ENCODE data around the gene KCNQ1OT1.

KCNQ1OT1 gene

DNA sequence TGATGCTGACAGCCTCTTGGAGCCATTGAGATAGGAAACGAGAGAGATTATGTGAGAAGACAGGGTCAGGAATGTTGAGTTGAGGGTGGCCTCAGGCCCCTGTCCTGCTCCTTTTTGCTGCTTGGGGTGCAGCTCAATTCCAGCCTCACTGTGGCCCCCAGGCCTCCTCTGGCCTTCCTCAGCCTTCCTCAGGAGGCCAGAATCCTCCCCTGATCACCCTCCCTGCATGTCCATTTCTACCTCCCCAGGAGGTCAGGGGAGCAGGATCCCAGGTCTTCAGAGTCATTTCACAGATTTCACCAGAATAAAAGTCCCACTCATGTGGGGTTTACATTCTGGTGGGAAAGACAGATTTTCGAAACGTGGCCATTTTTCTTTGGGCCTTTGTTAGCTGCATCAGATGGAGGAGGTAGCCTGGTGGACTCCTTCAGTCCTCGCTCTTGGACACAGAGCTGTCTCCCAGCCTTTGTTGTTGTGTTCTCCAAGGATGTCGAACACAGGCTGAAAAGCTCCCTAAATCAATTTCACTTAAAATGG, 2.2 kb upstream of the KCNQ1OT1 start:
- no peak for DNase-seq

DNA sequence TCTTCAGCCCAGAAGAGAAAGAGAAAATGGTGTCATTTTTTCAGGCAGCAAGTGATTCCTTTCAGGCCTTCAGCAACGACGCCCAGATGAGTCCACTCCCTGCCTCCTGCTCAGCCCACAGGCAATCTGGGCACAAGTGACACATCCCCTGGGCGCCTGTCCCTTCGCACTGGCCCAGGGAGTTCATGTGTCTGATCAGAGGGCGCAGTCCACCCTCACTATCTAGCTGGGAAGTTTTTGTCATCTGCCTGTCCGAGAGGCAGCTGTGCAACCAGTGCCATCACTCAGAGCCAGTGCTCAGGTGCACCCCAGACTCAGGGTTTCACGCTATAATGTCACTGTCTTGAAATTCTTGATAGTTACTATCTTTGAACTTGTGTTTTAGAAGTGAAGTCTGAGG, 1.4 kb upstream of the KCNQ1OT1 start:
- DNase-seq = no peak

DNA sequence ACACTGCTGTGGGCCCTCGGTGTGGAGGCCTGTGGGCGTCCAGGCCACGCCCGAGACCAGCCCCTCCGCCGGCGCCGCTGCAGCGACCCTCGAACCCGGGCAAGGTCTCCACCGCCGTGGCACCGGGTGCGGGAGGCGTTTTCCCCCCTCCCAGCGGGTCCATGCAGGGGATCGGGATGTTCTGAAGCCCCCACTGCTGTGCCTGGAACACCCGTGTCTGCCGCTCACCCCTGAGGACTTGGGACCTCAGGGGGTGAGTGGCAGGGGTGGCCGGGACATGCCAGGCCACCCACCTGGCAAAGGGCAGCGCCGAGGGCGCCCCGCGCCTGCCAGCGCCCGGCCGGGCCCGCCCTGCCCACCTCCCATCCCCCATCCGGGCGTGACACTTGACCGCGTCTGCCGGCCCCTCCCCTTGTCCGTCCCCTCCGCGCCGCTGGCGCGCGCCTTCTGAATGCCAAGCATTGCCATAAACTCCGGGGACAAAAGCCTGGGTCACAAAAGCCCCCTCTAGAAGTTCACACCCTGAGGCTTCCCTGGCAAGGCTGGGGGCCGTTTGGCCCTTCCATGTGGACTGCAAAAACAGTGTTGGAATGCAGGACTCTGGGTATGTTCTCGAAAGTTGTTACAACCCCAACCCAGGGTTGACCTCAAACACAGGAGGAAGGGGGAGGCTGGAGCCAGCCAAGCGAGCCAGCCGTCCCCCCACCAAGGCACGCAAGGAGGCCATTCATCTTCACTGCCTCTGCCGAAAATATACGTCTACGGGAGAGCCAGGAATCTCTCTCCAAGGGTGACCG, 819 bp upstream of the KCNQ1OT1 start:
- DNase-seq = no peak

DNA sequence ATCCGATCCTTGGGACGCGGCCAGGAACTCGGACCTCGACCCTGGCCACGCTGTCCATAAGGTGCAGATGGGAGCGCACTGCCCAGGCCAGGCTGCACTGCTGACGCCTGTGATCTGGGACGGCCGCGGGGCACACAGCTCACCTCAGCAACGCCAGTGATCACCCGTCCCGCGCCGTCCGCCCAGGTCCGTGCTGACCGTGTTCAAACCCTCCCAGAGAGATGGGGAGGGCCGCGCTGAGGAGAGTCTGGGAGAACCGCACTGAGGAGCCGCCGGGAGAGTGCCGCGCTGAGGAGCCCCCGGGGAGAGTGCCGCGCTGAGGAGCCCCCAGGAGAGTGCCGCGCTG, 636 bp downstream of the KCNQ1OT1 start:
- DNase-seq = no peak

DNA sequence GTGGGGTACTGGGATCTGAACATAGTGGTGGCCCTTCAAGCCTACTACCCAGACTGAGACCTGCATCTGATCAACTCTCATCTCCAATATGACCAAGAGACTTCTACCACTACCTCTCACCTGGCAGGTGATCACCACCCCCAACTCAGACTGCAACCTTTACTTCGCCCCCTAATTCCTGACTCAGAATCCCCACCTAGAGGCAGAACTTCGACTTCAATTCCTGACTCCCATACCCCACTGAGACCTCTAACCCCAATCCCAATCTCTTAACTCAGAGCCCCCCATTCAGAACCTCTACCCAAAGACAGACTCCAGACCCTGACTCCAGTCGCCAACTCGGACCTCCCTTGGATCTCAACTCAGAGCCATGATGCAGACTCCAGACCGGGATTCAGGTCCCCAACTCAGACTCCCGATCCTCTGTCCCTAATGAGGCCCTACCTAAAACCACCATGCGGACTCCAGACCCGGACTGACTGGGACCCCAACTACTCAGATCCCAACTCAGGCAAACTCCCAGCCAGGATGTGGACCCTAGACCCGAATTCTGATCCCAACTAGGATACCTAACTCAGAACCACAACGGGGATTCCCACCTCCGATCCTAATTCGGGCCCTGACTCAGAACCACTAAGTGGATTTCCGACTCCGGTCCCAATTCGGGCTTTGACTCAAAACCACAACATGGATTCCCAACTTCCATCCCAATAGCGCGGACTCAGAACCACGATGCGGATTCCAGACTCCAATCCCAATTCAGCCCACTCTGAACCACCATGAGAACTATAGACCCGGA, 1.2 kb downstream of the KCNQ1OT1 start:
- no peak for DNase-seq

DNA sequence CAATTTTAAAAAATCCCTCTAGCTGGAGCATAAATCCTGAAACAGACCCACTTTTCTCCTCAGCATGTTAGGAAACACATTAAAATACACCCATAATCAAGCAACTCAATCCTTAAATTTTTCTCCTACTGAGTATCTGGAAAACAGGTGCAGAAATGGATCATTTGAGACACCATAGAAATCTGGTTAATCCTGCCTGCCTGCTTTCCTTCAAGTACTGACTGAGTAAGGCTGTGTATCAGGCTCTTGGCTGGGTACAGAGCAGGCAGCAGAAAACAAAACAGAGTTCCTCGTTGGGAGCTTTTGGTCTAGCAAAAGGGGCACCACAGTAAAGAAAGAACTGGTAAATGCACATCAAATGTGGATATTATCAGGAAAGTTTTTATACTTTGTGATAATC, 1.9 kb downstream of the KCNQ1OT1 start:
- DNase-seq = no peak

DNA sequence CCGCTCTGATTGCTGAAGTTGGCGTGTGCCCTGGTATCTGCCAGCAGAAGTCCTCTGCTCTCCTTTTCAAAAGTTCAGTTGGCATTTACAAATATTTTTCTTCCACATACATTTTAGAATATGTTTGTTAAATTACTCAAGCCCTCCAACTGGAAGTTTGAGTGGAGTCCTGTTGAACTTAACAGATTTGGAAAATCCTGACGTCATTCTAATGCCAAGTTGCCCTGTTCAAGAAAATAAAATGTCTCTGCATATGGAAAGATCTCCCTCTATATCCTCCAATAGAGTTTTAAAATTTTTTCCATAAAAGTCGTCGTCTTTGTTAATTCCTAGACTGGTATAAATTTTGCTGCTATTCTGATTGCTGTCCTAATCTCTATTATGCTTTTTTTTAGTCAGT, 3.3 kb downstream of the KCNQ1OT1 start:
- DNase-seq = no peak

DNA sequence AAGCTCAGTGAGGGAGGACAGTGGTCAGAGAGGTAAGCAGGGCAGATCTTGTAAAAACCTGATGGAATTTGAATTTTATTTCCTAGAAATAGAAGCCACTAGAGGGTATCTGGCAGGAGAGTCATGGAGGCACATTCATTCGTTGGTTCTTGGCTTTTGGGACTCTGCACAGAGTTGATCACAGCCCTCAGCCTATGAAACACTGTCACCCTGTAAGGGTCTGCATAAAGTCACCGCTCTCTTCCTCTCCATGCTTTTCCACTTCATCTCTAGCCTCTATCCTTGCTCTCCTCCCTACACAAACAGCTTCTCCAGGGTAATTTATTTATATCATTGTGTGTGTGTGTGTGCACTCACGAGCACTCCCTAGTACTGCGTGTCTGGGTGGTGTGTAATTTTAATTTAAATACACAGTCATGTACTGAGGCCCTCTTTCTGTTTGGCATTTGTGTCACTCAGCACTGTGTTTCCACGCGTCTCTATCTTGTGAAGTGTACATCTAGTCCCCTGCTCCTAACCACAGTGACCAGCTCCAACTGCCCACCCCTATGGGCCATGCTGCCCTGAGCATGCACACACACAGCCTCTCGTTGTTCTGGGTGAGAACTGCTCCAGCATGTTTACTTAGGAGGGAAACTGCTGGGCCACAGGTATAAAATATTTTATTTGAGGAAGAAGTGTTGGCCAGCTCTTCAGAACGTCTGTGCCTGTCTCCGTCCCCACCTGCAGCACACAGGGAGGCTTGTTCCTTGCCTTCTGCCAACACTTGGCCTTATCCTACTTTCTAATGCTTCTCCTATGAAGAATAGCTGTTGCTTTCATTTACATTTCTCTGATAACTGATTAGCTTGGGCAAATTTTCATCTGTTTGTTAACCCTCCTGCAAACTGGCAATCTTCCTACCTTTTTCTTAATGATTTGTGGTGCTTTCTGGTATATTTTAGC, 4.5 kb downstream of the KCNQ1OT1 start:
- DNase-seq = no peak

DNA sequence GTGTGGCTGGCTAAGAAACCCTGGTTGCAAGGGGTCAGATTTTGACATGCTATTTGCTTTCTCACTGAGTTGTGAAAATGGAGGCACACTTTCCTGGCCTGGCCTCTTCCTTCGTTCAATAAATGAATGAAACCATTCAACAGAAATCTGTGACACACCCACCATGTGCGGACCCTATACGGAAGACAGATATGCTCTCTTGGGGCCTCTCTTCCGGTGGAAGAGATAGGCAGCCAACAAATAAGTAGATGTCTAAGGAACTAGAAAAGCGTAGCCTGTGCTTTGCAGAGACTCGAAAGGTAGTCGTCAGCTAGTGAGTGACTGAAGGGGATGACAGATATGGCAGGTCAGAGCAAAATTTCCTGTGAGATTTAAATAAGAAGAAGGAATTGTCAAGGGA, 5.3 kb downstream of the KCNQ1OT1 start:
- no peak for DNase-seq

DNA sequence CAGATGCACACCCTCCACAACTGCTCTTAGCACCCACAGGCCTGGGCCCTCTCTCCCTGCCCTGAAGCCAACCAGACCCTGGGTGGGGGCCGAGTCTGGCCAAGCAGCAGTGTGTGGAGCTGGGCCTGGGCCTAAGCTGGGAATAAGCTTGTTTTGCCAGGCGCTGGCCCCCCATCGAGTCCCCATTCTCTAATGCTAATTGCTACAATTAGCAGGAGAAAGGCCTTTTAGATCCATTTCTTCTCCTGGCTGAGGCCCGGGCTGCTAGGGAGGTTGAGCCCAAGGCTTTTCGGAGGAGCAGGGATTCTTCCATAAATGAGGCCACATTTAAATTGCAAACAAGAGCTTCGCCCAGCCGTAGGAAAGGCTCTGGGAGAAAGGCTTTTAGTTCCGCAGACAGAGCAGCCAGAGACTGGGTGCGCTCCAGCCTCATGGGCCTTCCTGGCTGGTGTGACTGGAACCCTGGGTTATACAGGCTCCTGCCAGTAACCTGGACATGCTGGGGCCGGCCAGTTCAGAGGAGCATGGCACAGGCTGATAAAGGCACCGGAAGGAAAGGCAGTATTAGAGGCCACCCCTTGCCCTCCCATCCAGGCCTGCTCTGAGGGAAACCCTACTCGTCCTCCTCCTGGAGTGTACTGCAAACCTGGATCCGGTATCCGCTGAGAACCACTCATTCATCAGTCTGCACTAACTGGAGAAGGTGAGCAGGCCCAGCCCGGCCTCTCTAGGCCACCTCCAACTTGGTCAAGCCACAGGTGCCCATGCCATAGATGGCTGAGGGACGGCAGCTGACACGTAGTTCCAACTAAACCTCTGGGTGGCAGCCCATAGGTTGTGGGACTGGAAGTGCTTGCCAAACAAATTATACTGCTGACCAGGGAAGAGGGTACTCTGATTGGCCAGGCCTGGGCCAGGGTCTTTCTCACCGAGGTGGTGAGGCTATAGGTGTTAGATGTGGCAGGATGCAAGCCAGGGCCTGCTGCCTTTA, 6.2 kb downstream of the KCNQ1OT1 start:
- no peak for DNase-seq

DNA sequence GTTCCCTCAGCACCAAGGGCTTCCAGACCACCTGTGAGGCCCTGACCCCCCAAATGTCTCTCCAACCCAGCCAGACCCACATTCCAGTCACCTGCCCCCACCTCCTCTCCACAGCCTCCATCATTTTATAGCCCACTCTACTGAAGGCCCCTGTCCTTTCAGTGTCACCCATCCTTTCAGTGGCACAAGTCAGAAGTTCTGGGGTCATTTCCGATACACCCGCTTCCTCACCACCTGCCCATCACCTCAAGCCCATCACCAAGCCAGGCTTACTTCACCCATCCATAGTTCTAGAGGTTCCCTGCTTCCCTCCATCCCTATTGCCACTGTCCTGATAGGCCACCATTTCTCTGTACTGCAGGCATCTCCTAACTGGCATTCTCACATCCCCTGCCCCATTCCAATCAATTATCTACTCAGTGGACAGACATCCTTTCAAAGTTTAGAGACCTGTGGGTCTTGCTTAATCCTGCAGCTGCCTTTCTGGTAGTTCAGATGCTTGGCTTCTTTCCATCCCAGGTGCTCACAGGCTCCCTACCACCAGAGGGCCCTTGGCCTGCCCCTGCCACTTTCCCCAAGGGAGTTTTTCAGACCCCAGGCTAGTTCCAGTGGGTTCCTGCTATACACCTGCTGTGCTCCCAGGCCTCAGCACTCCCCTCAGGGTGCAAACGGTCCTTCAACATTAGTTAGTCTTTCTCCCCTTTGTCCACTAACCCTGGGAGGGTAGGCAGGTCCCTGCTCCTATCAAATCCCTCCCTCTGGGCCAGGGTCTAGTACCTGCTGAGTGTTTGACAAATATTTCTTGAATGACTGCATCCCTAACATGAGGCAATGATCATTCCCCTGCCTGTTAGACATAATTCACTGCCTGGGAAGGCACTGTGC, 7.6 kb downstream of the KCNQ1OT1 start:
- DNase-seq = no peak

DNA sequence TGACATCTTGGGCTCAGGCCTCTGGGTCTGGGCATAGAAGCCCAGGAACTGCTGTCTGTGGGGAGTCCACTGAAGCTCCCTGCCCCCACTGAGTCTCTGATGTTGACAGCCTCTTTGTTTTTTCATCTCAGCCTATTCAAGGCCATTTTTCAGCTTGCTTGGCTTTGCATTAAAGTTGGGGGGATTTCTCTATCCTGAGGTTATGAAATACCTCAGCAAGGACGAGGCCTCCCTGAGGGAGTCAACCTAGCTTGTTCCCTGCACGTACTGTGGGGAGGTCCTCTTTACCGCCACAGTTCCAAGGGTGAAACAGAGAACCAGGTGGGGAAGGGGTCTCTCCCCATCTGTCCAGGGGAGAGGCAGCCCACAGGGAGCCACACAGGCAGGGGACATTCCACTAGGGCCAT, 8.4 kb downstream of the KCNQ1OT1 start:
- DNase-seq = no peak

DNA sequence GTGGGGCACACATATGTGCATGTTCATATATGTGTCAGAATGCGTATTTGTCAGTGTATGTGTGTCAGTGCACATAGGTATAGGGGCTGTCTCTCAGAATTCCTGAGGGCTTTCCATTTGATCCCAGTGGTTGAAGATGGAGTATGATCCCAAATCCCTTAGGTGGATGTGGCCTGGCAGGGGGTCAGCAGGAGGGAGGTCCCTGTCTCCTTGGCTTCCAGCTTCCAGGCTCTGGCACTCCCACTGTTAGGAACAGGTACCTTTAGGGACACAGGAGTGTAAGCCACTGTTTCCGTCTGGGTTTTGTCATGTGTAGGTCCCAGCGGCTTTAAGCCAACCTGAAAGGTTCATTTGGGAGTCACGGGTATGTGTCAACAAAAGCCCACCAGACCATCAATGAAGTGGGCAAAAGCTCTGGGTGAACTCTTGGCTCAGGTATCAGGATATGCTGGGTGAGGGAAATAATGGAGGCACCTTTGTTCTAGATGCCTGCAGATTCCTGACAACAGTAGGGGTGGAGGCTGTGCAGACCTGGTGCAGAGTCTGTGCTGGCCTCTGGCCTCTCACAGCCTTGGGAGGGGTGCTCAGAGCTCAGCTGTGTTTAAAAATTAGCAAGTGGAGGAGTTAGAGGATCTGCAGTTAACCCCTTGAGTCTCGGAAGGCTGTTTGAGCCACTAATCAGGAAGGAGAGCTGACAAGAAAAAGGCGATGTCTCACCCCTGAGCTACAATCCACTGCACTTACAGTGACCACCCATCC, 9.0 kb downstream of the KCNQ1OT1 start:
- no peak for DNase-seq

DNA sequence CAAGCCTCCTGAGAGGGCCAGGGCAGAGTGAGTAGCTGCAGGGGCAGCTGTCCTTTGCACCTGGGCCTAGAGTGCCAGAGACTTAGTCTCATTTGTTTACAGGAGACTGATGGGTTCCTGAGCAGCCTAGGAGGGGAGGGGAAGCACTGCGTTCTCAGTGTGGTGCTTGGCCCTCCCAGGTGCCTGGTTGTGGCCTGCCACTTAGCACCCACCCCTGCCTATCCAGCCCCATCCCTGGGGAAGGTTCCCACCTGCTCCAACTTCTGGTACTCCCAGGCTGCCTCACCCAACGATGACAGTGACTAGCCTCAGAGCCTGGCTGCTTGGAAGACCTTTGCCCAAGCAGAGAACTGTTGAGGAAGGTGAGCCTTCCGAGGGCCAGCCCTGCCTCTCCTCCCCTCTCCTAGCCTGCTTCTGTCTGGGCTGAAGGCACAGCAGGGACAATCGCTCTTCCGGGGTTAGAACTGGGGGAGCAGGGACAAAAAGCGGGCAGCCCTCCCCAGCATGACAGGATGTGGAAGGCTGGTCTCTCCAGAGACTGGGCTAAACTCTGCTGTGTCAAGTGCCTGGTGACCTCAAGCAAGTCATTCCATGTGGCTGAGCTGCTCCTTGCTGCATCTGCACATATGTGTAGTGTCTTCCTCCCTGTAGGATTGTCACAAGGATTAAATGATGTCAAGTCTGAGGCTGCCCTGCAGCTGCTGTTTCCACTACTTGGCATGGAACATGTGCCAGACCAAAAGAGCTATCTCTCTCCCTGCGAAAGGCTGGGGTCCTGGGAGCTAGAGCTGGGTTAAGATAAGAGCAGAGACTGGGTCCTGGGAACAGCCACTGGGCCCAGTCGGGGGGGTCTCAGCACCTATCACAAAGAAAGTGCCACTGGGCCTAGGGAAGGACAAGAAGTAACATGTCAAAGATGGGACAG, 9.9 kb downstream of the KCNQ1OT1 start:
- no peak for DNase-seq

DNA sequence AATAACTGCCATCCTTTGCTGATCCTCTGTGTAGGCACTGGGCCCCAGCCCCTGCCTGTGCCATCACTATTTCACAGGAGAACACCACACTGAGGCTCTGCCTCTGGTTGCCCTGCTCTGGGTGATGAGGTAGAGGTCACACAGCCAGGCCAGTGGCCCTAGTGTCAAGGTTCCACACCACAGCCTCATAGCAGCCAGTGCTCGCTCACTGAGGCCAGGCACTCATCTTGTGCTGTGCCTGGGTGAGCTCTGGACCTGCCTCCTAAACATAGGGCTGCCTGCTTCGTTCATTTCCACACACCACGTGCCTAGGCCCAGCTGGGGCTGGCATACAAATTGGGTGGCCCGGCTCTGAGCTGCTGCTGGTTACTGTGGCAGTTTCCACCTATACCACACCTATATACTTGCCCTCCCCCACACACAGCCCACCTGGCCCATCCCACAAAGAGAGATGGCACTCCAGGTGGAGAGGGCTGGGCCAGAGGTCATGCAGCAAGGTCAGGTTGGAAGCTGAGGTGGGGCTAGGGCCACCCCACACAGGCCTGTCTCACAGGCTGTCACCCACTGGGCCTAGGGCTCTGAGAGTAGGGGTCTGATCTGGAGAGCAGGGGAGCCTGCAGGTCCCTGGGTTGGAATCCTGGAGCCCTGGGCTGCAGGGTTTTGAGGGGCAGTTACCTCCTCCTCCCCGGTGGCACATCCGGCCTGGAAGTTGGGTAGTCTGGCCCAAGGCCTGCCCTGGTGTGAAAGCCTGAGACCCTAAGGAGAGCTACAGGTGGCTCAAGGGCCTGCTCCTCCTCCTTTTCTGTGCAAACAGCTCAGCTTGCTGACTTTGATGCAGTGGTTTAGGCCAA, 11.2 kb downstream of the KCNQ1OT1 start:
- DNase-seq = no peak

DNA sequence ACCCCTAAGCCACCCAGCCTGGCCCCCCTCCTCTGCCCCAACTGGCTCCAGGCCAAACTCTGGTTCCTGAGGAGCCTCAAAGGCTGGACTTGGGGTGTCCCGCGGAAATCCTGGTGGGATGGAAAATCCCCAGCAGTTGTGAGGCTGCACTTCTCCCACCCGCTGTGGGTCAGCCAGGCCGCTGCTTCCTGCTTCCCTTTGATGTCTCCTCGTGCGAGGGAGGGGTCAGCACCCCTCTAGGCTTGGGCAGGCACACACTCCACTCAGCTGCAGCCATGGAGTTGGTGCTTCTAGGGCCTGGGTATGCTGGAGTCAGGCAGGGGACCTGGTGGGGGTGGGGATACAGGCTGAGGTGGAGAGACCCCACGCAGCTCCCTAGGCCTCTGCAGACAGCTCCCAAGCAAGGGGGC, 12.0 kb downstream of the KCNQ1OT1 start:
- no peak for DNase-seq

DNA sequence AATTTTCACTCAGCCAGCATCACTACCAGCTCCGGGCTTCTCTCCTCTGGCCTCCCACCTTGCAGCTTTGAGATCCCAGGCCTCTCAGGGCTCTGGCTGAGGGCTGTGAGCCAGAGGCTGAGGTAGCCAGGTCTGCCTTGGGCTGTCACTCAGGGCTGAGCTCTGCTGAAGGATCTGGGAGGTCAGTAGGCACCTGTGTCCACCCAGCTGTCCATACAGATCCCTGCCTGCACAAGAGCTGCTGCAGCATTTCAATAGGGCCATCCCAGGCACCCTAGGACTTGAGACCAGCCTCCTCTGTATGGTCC, 12.6 kb downstream of the KCNQ1OT1 start:
- DNase-seq = no peak
